NOMO-1 treated with dmso at 0.1 percent for 144 hours (cell line): ENCODE results near the gene ZNF215.
"Not testable (repeated sequence)": the region's sequence is repeated elsewhere in the genome, so short reads cannot be mapped to it uniquely, and the experiment has no call there.

Source experiments
- DNase-seq: peaks from one replicate; lab custom pipeline; 2025; ENCODE audit not compliant: unreplicated experiment; lab: John Stamatoyannopoulos, UW

The ZNF215 gene

DNA sequence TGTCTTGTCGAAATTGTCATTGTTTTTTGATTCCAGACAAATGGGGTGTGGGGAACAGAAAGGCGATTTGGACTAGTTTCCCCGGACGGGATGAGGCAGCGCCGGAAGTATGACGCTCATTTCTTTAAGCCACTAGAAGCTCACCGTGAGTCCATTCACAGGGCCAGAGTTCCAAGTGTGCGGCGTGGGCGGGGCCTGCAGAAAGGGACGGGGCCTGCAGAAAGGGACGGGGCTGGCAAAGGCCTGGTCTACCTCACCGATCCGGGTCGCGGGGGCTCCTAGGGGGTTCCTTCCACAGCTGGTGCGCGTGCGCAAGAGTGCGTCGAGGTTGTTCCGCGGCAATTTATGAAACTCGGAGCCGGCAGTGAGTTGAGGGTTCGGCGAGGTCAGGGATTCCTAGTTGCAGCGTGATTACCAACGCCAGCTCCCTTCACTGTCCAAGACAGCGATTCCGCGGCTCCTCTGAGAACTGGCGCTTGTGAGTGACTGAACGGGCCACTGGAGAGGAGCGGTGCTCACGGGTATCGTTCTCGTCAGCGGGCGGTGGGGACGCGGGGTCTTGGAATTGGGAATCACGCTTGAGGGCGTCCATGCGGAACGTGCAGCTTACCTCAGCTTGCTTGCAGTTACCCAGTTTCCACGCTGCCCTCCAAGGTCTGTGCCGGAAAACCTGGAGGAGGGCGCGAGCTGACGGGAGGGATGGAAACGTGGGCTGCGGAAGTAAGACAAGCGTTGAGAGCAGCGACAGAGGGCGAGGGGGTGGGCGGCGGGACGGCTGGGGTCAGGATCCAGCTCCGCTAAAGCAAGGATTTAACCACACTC is at the start of gene ZNF215:
TSS of gene ZNF215 (plus strand) at position 219 of the 822 bp plus-strand sequence. CDS start 5,847 bp downstream, outside the sequence.
- DNase-seq = peak; percentile 15

DNA sequence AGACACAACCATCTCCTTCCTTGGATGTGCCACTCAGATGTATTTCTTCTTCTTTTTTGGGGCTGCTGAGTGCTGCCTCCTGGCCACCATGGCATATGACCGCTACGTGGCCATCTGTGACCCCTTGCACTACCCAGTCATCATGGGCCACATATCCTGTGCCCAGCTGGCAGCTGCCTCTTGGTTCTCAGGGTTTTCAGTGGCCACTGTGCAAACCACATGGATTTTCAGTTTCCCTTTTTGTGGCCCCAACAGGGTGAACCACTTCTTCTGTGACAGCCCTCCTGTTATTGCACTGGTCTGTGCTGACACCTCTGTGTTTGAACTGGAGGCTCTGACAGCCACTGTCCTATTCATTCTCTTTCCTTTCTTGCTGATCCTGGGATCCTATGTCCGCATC is 49.3 kb upstream of the ZNF215 start:
- DNase-seq = no peak

DNA sequence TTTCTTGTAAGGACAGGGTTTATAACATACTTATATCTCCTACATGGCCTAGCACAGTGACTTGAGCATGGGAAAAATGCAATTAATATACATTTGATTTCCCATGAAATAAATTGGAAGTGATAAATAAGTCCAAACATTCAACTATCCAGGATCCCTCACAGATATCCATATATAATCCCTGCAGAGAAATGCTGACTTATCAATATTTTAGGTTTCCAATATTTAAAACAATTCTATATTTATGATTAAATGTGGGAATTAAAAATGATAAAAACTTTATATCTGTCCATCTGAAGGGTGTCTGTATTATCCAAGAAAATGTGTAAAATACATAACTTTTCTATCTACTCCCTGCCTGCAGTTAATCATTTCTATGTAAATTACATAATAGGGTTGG is 43.5 kb upstream of the ZNF215 start:
- DNase-seq = no peak

DNA sequence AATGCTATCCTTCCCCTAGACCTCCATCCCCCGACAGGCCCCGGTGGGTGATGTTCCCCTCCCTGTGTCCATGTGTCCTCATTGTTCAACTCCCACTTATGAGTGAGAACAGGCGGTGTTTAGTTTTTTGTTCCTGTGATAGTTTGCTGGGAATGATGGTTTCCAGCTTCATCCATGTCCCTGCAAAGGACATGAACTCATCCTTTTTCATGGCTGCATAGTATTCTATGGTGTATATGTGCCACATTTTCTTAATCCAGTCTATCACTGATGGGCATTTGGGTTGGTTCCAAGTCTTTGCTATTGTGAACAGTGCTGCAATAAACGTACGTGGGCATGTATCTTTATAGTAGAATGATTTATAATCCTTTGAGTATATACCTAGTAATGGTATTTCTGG is 38.5 kb upstream of the ZNF215 start:
- DNase-seq = not testable (repeated sequence)

DNA sequence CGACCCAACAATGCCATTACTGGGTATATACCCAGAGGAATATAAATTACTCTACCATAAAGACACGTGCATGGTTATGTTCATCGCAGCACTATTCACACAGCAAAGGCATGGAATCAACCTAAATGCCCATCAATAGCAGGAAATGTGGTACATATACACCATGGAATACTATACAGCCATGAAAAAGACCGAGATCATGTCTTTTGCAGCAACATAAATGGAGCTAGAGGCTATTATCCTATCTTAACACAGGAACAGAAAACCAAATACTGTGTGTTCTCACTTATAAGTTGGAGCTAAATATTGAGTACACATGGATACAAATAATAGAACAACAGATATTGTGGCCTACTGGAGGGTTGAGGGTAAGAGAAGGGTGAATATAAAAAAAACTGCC is 37.4 kb upstream of the ZNF215 start:
- no peak for DNase-seq

DNA sequence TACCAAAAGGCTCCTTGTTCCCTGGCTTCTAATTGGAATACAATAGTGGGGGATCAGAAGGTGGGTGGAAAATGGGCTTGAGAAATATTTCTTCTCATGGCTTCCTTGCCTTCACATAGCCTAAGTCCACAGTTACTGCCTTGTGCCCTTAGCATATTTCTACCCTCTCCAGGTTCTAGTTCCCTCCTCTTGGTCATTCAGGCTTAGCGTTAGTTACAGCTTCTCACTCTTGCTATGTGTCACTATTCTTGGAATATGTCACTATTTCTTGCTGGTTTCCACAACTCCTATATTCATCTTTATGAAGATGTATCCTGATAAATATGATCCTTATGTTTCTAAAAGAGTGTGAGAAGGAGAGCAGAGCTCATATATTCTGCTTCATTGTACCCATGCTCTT is 36.4 kb upstream of the ZNF215 start:
- no peak for DNase-seq

DNA sequence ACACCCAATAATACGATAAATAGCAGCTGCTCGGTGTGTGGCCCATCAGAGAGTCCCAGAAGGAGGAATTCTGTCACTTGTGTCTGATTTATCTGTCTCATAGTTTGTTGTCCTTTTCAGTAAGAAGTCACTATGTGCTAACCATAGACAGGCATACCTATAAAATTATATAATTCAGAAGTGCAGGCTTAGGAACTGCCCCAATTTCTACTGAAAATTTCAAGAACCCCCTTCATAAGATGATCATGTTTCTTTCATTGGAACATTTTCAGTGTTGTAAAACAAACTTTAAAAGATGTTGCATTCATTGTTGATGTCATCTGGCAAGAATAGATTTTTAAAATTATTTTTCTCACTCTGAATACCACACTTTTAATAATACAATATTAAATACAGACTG is 33.8 kb upstream of the ZNF215 start, which contains the start of gene OR2D2:
TSS of gene OR2D2 (minus strand) at position 101 of the 400 bp plus-strand sequence. CDS start at position 101, 0 bp downstream.
- DNase-seq = no peak

DNA sequence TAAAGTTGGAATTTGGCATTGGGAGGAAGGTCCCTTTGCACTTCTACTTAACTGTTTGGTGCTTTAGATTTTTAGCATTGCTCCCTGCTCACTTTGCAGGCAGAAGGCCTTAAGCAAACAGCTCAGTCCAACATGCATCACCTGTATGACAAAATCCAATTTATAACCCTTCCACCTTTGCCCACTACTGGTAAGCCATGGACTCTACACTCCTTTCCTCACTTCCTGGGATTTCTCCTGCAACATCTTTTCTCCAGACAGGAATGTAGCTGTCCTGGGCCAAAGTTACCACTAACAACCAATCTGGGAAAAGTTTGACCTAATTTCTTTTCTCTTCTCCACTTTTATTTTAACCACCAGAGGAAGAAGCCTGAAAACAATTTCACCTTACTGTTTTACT is 32.1 kb upstream of the ZNF215 start:
- no peak for DNase-seq

DNA sequence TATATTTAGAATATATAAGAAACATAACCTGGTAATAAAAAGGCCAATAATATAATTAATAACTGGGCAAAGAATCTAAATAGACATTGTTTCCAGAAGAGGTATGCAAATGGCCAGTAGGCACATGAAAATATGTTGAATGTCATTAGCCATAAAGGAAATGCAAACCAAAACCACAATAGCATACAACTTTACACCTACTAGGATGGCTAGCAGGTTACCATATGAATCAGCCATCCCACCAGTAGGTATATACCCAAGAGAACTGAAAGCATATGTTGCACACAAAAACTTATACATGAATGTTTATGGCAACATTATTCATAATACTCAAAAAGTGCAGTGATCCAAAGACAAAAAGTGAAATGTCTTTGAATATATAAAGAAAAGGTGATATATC is 31.2 kb upstream of the ZNF215 start:
- no peak for DNase-seq

DNA sequence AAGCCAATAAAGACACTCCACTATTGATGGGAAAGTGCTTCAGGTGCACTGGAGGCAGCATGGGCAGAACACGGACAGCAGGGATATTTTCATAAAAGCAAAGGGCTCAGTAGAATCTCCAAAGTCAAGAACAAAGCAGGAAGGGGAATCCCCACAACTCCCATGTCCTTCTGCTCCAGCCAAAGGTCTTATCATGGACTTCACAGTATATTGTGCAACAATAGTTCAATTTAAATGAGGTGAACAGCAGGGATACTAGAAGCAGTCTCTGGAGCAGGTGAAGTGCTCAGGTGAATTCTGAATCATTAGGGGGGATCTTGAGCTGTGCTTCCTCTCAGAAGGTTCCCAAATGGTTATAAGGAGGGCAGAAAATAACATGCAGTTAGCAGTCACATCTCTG is 27.3 kb upstream of the ZNF215 start:
- DNase-seq = no peak

DNA sequence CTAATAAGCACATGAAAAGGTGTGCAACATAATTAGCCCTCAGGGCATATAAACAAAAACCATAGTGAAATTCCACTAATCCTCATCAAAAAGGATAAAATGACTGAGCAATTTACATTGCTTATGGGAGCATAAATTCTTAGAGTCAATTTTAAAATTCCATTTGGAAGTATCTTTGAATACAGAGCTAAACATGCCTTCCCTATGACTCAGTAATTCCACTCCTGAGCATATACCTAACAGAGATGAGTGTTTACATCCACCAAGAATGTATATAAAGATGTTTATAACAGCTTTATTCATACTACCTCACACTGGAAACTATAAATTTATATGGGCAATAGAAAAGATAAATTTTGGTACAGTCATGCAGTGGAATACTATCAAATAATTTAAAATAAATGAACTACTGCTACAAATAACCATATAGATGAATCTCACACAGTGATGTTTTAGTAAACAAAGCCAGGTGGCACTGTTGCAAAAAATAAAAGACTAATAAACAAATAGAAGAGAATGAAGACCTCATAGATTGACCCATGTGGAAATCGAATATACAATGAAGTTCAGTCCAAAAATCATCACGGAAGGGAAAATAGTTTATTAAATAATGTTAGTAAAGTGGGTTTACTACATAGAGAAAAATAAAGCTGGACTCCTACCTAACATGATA is 25.8 kb upstream of the ZNF215 start:
- DNase-seq = no peak

DNA sequence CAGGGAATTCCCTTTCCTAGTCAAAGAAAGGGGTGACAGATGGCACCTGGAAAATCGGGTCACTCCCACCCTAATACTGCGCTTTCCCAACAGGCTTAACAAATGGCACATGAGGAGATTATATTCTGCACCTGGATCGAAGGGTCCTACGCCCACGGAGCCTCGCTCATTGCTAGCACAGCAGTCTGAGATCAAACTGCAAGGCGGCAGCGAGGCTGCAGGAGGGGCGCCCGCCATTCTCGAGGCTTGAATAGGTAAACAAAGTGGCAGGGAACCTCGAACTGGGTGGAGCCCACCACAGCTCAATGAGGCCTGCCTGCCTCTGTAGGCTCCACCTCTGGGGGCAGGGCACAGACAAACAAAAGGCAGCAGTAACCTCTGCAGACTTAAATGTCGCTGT is 21.4 kb upstream of the ZNF215 start:
- DNase-seq = not testable (repeated sequence)

DNA sequence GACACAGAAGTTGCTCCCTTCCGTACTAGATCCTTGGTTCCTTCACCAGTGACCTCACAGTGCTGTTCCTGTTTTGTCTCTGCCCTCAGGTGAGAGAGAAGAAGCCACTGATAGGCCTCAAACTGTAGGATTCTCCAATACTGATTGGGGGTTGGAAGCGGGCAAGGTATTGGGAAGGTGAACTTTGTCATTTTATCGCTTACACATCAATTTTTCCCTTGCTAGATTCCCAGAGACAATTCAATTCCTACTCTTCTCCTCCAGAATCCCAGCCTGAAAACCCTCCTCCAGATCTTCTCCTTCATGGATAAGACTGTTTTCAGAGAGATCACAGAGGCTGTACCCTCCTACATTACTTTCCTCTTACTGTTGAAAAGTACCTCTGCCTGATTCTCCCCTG is 14.8 kb upstream of the ZNF215 start:
- no peak for DNase-seq

DNA sequence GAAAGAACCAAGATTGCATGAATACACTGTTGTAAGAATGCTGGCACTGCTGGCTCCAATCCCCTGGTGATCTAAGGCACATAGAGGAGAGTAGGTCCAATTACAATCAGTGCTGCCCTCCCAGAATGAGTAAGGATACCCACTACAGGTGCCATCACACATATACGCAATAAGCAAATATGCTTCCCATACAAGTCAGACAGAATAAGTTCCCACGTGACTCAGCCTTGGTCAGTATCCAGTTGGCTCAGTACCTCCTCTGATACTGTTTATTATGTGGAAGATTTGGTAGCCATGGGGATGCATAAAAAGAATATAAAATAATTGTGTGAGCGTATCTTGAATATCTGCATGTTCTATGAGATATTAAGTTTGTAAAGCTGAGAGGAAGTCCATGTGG is 14.3 kb upstream of the ZNF215 start:
- no peak for DNase-seq

DNA sequence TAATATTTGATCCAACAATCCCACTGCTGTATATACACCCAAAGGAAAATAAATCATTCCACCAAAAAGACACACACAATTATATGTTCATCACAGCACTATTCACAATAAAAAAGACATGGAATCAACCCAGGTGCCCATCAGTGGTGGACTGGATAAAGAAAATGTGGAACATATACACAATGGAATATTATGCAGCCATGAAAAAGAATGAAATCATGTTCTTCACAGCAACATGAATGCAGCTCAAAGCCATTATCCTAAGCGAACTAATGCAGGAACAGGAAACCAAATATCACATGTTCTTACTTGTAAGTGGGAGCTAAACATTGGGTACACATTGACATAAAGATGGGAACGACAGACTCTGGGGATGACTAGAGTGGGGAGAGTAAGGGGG is 6.5 kb upstream of the ZNF215 start:
- no peak for DNase-seq

DNA sequence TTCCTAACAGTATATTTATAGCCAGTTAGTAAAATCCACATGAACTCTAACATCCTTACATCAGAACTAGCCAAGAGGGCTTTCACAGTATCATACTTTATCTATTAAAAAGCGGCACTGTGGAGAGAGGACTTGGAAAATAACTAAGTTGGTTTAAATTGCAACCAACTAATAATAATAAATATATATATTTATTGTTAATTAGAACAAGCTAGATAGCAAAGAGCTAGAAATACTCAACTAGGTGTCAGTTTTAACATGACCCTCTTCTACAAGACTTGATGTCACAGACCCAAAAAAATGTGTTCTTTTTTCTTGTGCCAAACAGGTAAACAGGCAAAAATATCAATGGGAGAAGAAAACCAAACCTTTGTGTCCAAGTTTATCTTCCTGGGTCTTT is 5.5 kb upstream of the ZNF215 start, which contains the start of gene OR2D3:
TSS of gene OR2D3 (plus strand) at position 301 of the 400 bp plus-strand sequence. CDS start at position 301, 0 bp downstream.
- no peak for DNase-seq

DNA sequence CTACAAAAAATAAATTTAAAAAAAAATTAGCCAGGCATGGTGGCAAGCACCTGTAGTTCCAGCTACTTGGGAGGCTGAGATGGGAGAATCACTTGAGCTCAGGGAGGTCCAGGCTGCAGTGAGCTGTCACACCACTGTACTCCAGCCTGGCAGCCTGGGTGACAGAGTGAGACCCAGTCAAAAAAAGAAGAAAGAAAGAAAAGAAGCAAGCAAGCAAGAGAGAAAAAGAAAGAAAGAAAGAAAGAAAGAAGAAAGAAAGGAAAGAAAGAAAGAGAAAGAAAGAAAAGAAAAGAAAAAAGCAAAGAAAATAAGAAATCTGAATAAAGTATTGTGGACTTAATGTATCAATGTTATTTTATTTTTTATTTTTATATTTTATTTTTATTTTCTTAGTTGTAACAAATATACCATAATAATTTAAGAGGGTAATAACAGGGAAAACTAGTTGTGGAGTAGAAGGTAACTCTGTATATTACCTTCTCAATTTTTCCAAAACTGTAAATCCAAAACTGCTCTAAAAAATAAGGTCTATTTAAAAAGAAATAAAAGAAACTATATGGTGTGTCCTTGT is 1.1 kb upstream of the ZNF215 start:
- no peak for DNase-seq

DNA sequence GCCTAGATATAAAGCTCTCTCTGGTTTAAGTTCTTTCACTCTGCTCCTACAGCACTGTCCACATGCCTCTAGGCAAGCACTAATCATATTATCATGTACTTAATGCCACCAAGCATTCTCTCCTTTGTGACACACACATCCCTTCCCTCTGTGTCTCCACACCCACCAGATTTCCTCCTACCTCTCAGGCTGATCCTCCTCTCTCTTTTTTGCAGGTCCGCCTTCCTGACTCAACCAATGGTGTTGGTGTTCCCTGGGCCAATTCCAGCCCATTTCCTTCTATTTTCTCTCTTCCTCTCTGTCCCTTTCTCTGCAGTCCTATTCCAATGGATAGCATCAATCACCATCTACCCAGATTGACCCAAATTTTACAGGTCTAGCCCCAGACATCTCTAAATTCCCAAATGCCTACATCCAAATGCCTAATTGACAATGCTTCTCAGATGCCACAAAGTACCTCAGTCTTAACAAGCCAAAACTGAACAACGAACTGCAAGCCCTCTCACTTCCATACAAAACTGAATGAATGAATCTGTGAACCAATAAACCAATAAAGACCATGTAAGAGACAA is 504 bp upstream of the ZNF215 start:
- DNase-seq = no peak

DNA sequence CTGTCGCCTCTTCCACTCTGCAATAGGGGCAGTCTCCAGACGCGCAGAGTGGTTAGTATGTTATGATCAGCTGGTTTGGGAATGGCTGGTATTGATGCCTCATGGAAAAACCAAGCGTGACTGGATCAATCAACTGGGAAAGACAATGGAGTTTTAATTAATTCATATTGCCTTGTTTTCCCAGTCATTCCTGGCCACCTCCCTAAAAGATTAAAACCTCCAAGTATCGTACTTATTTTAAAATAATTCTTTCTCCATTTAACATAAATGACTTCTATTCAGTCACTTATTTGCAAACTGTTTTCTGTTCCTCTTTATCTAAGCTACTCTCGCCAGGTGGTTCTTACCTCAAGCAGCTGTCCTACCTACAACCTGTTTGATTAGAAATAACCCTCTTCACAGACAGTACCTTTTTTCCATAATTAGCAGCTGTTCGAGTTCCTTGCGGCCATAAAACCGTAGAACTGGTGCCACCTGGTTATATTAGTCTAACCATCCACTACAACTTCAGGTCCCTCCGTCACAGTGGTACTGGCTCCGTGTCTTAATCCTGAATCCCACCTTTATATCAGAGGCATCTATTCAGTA is 898 bp downstream of the ZNF215 start:
- DNase-seq = no peak

DNA sequence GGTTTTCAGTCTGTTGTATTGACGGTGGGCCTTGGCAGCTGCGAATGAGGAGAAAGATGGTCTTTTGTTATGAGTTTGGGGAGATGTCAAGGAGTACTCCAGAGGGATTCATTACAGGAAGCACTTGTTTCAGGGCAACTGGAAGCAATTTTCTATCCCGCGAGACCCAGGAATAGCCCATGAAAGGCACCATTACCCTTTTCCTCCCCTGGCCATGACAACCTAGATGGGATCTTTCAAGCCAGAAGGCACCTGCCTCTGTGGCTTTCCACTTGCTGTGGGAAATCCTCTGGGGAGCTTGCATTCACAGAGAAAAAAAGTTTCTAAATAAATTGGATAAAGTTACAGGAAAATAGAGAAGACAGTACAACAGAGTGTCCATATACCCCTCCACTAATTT is 2.7 kb downstream of the ZNF215 start:
- no peak for DNase-seq

DNA sequence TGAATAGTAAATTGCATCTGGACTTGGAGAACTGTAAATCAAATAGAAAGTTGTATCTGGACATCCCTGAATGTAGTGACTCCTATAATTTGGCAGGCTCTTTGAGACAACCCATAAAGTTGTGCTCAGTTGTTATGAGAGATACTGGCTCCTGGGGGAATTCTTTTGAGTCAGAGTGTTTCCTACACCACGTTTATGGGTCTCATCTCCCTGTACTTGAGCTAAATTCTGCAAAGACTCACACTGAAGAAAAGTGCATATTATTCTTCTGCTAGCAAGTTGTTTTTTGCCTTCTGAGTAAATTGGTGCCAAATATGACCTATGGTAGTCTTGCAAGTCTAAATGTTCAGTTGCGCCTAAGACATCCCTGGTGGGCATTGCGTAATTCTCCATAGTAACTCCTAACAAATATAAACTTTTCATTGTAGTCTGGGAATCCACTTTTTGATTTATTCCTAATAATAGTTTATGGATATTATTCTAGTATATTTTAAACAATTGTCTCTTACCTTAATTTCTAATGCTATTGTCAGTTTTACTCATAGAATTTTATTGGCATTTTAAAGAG is 5.0 kb downstream of the ZNF215 start:
- no peak for DNase-seq
